Measurements from ENCODE around the gene USP40.

USP40 gene

DNA sequence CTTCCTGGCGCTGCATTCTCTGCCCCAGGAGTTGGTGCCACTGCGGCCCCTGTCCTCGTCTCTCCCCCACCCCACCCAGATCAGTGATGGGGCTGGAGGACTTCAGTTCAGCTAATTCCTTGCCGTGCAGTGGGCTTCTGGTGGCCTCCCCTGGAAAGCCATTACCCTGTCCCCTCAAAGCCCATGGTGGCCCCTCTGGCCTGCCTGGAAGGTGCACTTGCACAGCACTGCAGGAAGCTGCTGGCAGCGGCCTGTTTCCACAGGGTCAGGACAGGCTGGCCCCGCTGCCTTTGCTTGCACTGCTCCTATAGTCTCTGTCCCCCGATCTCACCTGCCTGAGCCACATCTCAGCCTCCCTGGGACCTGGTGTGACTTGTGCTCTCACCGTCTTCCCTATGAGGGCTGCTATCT lies 105.1 kb downstream of the USP40 start:
- Histone ChIP-seq H3K9me3 (ENCODE audit: severe bottlenecking) (no peaks in the 10 kb centered on the region), H3K27ac (no peak overlapping the region), H3K27me3 (ENCODE audit: insufficient read depth, low read depth, severe bottlenecking) (no peaks in the 10 kb centered on the region), H3K4me3 (ENCODE audit: low read depth, low read length) (no peak overlapping the region), H3K36me3 (peaks cover 20% of the 10 kb centered on the region)
- DNase-seq, result no peak
- TF ChIP-seq, protein P1, sequence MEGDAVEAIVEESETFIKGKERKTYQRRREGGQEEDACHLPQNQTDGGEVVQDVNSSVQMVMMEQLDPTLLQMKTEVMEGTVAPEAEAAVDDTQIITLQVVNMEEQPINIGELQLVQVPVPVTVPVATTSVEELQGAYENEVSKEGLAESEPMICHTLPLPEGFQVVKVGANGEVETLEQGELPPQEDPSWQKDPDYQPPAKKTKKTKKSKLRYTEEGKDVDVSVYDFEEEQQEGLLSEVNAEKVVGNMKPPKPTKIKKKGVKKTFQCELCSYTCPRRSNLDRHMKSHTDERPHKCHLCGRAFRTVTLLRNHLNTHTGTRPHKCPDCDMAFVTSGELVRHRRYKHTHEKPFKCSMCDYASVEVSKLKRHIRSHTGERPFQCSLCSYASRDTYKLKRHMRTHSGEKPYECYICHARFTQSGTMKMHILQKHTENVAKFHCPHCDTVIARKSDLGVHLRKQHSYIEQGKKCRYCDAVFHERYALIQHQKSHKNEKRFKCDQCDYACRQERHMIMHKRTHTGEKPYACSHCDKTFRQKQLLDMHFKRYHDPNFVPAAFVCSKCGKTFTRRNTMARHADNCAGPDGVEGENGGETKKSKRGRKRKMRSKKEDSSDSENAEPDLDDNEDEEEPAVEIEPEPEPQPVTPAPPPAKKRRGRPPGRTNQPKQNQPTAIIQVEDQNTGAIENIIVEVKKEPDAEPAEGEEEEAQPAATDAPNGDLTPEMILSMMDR (IDR thresholded peaks at IDR 0.05; ENCODE audit: low read depth, low read length), result no peak

DNA sequence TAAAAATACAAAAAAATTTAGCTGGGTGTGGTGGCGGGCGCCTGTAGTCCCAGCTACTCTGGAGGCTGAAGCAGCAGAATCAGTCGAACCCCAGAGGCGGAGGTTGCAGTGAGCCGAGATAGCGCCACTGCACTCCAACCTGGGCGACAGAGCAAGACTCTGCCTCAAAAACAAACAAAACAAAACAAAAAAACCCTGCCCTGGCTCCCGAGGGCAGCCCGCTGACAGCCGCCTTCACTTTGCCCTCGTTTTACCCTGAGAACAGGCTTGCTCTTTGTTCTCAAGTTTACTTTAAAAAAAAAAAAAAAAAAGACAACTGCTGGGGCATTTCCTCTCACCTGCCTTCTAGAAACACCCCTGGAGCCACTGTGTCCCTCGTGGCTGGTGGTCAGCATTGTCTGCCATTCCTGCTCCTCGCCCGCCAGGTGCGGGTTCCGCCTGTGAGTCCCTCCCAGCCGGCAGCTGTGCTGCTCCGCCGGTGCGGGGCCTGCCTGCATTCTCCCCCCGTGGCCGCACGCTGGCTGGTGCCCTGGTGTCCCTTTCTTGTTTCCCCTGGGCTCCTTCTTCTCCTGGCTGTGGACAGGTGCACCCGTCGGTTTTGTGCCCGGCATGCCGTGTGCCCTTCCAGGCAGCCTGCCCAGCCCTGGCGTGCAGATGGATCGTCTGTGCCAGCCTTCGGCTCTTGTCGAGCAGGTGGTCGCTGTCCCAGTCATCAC lies 105.7 kb downstream of the USP40 start:
- no peak overlapping the region for H3K27ac ChIP-seq
- DNase-seq, result no peak

DNA sequence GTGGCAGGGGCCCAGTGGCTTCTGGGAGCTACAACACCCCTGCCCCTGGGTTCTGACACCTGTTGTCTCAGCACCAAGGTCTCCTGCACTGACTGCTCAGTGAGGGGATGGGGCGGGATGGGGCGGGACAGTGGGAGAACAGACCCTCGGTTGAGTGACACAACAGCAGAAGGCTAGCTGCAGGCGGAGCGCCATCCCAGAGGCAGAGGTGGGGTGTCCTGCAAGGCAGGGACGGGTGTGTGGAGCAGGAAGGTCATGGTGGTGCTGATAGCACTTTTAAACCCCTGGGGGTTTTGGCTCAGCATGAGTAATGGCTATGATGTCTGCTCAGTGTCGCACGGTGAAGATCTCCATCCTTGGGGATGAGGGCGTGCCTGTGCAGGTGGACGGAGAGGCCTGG lies 107.2 kb downstream of the USP40 start:
- H3K36me3 ChIP-seq, result peaks cover 23% of the 10 kb centered on the region
- no peaks in the 10 kb centered on the region for H3K9me3 ChIP-seq (ENCODE audit: severe bottlenecking)
- no peak for DNase-seq
- no peak overlapping the region for H3K27ac ChIP-seq
- no peak overlapping the region for H3K4me3 ChIP-seq (ENCODE audit: low read depth, low read length)
- H3K27me3 ChIP-seq (ENCODE audit: insufficient read depth, low read depth, severe bottlenecking), result no peaks in the 10 kb centered on the region
- TF ChIP-seq, protein P1 (IDR thresholded peaks at IDR 0.05; ENCODE audit: low read depth, low read length), result no peak

More for the DNA sequence above, 105.7 kb downstream of the USP40 start:
- Histone ChIP-seq H3K4me3 (ENCODE audit: low read depth, low read length) (no peak overlapping the region), H3K36me3 (peaks cover 18% of the 10 kb centered on the region), H3K9me3 (ENCODE audit: severe bottlenecking) (no peaks in the 10 kb centered on the region), H3K27me3 (ENCODE audit: insufficient read depth, low read depth, severe bottlenecking) (no peaks in the 10 kb centered on the region)
- TF ChIP-seq, protein P1 (IDR thresholded peaks at IDR 0.05; ENCODE audit: low read depth, low read length), result no peak

DNA sequence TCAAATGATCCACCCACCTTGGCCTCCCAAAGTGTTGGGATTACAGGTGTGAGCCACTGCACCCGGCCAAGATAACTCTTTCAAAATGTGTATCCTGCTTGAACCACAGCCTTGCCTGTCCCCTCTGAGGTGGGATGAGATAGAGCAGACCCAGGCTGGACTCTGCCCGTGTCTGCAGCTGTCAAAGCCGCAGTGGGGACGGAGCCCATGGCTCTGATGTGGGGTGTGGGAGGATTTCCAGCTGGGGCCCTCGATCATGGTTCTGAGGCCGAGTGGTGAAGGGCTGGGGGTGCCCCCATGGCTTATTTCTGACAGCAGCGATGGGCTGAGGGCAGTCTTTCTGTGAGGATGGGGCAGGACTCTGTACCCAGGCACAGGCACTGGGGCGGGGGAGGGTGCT lies 107.8 kb downstream of the USP40 start:
- no peaks in the 10 kb centered on the region for H3K27me3 ChIP-seq (ENCODE audit: insufficient read depth, low read depth, severe bottlenecking)
- no peak for DNase-seq
- H3K36me3 ChIP-seq, result peaks cover 21% of the 10 kb centered on the region
- TF ChIP-seq, protein P1 (IDR thresholded peaks at IDR 0.05; ENCODE audit: low read depth, low read length), result no peak
- no peak overlapping the region for H3K4me3 ChIP-seq (ENCODE audit: low read depth, low read length)
- H3K27ac ChIP-seq, result no peak overlapping the region
- no peaks in the 10 kb centered on the region for H3K9me3 ChIP-seq (ENCODE audit: severe bottlenecking)

DNA sequence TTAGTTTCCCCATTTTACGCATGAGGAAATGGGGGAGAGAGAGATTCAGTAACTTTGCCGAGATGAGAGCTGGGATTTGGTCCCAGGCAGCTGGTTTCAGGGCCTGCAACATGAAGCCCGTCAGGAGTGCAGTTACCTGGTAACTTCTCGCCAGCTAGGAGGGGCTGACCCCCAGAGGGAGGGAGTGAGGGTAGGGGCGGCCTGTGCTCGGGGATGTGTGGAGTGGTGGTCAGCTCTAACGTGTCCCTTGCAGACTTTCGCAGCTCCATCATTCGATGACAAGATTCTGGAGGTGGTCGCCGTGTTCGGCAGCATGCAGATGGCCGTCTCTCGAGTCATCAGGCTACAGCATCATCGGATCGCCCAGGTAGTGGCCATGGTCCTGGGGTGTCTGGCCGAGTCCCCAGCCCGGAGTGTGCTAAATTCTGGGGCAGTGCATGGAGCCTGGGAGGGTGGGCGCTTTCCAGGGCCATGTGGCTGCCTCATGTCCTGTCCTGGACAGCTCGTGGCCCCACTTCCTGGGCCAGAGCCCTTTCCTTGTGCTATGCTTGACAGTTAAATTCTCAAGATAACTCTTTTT lies 108.5 kb downstream of the USP40 start:
- no peak overlapping the region for H3K27ac ChIP-seq
- H3K9me3 ChIP-seq (ENCODE audit: severe bottlenecking), result no peaks in the 10 kb centered on the region
- no peaks in the 10 kb centered on the region for H3K27me3 ChIP-seq (ENCODE audit: insufficient read depth, low read depth, severe bottlenecking)
- DNase-seq, result no peak
- H3K4me3 ChIP-seq (ENCODE audit: low read depth, low read length), result no peak overlapping the region
- TF ChIP-seq, protein P1 (IDR thresholded peaks at IDR 0.05; ENCODE audit: low read depth, low read length), result no peak
- H3K36me3 ChIP-seq, result peaks cover 21% of the 10 kb centered on the region

All from WERI-Rb-1 (cell line).